Stomach (tissue), 4 donors: Measurements from ENCODE around the gene GOLM1.

Experiments used
- CTCF ChIP-seq, 7 experiments: fragments of 450-650 bp in 4 of 7; fragments of 200-600 bp in 3 of 7; sonication (generic) in 3 of 7; IDR thresholded peaks; one replicate each; pipeline ENCODE4 v1.5.1; 2016 to 2019; ENCODE audit warnings: antibody characterized with exemption in 7 of 7, control low read depth in 2 of 7, mild to moderate bottlenecking in 1 of 7
- EP300 ChIP-seq: sonication (generic); formaldehyde crosslinking; IDR thresholded peaks from one replicate; pipeline ENCODE4 v1.6.1; 2017; ENCODE audit warnings: antibody characterized with exemption

GRCh38 chr9:86046930-86047341, 52.4 kb downstream of the GOLM1 start:
- no peak for TF ChIP-seq CTCF (IDR thresholded peaks at IDR 0.05)
- TF ChIP-seq EP300 = no peak
